SK-N-SH treated with all-trans-retinoic acid at 6 μM for 48 hours (cell line): ENCODE data around the gene PBX4.

Experiments used
- ARNTL ChIP-seq: fragments of 450-650 bp; formaldehyde crosslinking; IDR thresholded peaks from 2 replicates; pipeline ENCODE4 v1.5.0; 2020; ENCODE audit warnings: low read depth, mild to moderate bottlenecking, moderate library complexity, borderline replicate concordance
- OSR1 ChIP-seq: fragments of 250-450 bp; sonication (Bioruptor Pico); IDR thresholded peaks from 2 replicates; pipeline ENCODE4 v1.8.0; 2022; ENCODE audit warnings: moderate library complexity, mild to moderate bottlenecking, inconsistent platforms
- RARB ChIP-seq: fragments of 250-450 bp; sonication (Bioruptor Pico); IDR thresholded peaks from 2 replicates; pipeline ENCODE4 v1.8.0; 2021; ENCODE audit warnings: mild to moderate bottlenecking, moderate library complexity
- TCF4 ChIP-seq: fragments of 250-450 bp; sonication (Bioruptor Pico); IDR thresholded peaks from 2 replicates; pipeline ENCODE4 v1.8.0; 2021; ENCODE audit warnings: mild to moderate bottlenecking, moderate library complexity, borderline replicate concordance
- ZFP3 ChIP-seq: fragments of 250-450 bp; sonication (Bioruptor Pico); IDR thresholded peaks from 2 replicates; pipeline ENCODE4 v1.5.0; 2020; ENCODE audit warnings: mild to moderate bottlenecking, moderate library complexity
- ZFP30 ChIP-seq: fragments of 450-650 bp; formaldehyde crosslinking; IDR thresholded peaks from 2 replicates; pipeline ENCODE4 v1.5.0; 2022; ENCODE audit warnings: mild to moderate bottlenecking, moderate library complexity
- ZNF565 ChIP-seq: fragments of 450-650 bp; formaldehyde crosslinking; conservative IDR thresholded peaks from 2 replicates; pipeline ENCODE4 v1.5.0; 2020; ENCODE audit warnings: low read depth, mild to moderate bottlenecking, moderate library complexity
- TF ChIP-seq, protein P1 (sequence below): fragments of 250-450 bp; sonication (Bioruptor Pico); IDR thresholded peaks from 2 replicates; pipeline ENCODE4 v1.5.1; 2020; ENCODE audit warnings: low read depth, mild to moderate bottlenecking, moderate library complexity
- TF ChIP-seq, protein P2 (sequence below): fragments of 250-450 bp; sonication (Bioruptor Pico); IDR thresholded peaks from 2 replicates; pipeline ENCODE4 v1.8.0; 2020; ENCODE audit warnings: mild to moderate bottlenecking, moderate library complexity, borderline replicate concordance

DNA sequence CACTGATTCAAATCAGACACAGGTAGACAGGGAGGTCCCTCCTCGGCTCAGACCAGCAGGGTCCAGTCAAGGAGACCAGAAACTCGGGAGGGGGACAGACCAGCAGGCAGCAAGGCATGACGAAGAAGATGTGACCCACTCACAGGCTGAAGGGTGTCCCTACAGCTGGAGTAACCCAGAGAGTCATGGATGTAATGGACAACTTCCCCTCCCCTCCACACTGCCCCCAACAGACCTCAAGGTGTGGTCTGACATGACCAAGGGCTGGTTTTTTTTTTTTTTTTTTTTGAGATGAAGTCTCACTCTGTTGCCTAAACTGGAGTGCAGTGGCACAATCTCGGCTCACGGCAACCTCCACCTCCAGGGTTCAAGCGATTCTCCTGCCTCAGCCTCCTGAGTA is 34.1 kb downstream of the PBX4 start:
- TF ChIP-seq RARB = no peak
- TF ChIP-seq ZFP3 (CRISPR knock-in tag) = no peak
- no peak for TF ChIP-seq TCF4 (CRISPR knock-in tag)
- TF ChIP-seq ZNF565 (CRISPR knock-in tag) = no peak
- TF ChIP-seq, protein P1, sequence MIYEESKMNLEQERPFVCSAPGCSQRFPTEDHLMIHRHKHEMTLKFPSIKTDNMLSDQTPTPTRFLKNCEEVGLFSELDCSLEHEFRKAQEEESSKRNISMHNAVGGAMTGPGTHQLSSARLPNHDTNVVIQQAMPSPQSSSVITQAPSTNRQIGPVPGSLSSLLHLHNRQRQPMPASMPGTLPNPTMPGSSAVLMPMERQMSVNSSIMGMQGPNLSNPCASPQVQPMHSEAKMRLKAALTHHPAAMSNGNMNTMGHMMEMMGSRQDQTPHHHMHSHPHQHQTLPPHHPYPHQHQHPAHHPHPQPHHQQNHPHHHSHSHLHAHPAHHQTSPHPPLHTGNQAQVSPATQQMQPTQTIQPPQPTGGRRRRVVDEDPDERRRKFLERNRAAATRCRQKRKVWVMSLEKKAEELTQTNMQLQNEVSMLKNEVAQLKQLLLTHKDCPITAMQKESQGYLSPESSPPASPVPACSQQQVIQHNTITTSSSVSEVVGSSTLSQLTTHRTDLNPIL (CRISPR knock-in tag) = no peak
- TF ChIP-seq, protein P2, sequence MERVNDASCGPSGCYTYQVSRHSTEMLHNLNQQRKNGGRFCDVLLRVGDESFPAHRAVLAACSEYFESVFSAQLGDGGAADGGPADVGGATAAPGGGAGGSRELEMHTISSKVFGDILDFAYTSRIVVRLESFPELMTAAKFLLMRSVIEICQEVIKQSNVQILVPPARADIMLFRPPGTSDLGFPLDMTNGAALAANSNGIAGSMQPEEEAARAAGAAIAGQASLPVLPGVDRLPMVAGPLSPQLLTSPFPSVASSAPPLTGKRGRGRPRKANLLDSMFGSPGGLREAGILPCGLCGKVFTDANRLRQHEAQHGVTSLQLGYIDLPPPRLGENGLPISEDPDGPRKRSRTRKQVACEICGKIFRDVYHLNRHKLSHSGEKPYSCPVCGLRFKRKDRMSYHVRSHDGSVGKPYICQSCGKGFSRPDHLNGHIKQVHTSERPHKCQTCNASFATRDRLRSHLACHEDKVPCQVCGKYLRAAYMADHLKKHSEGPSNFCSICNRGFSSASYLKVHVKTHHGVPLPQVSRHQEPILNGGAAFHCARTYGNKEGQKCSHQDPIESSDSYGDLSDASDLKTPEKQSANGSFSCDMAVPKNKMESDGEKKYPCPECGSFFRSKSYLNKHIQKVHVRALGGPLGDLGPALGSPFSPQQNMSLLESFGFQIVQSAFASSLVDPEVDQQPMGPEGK = no peak
- no peak for TF ChIP-seq ARNTL (CRISPR knock-in tag)
- TF ChIP-seq ZFP30 (CRISPR knock-in tag) = no peak
- TF ChIP-seq OSR1 = no peak
